K562 (cell line): ENCODE results near the gene PRMT3. TPM values are rescaled to one million over a fixed set of nuclear protein-coding genes. Genes with fewer than 3 reads are reported as not detected.

Experiments used
- ATAC-seq: fragments of 200-7000 bp; cut with Tn5 transposase; 3 replicates; pipeline ENCODE4 v1.9.1; 2020; ENCODE audit warnings: moderate library complexity
- BruUV-seq: library from RNA; stranded (reverse); fragments of 400-500 nt; replicated peaks from 2 replicates; lab custom pipeline; 2021; lab: Mats Ljungman, UMichigan
- CTCF ChIA-PET: fragments of 300-600 bp; formaldehyde crosslinking; extraction: SDS; loops from one replicate; lab custom pipeline; 2021; ENCODE audit warnings: low intra/inter-chr PET ratio; lab: Yijun Ruan, JAX
- POLR2A ChIA-PET: fragments of 300-600, 350-650 bp; sonication (Branson Sonifier 250); formaldehyde crosslinking; extraction: SDS; loops from one replicate; lab custom pipeline; 2021; ENCODE audit warnings: antibody characterized with exemption, inconsistent platforms; lab: Yijun Ruan, JAX
- DNase-seq, 4 experiments: peaks; one replicate each; pipeline versions ENCODE4 v3.0.0 to v3.0.0-alpha.2; 2011 to 2018; ENCODE audit warnings: low spot score in 3 of 4, mixed read lengths in 3 of 4; ENCODE audit errors: extremely low read depth in 1 of 4
- FAIRE-seq: peaks from 2 replicates; lab custom pipeline; 2011; peaks lifted over from hg19 to GRCh38; lab: Jason Lieb, UNC
- H2AFZ ChIP-seq: 2 replicates; pipeline ENCODE4 v1.6.0; 2011; ENCODE audit warnings: low read depth, low read length, control low read depth, inconsistent platforms
- H3K27ac ChIP-seq: fragments of 200-600 bp; 3 replicates; pipeline ENCODE4 v1.8.0; 2011; ENCODE audit warnings: low read depth, mild to moderate bottlenecking, control low read depth, inconsistent platforms, low read length, moderate library complexity, mixed read lengths; ENCODE audit errors: extremely low read depth
- H3K27me3 ChIP-seq, 2 experiments: fragments of 300-600 bp in 1 of 2; 2 replicates in 1 of 2; 3 replicates in 1 of 2; pipeline versions ENCODE4 v1.6.0 to v1.8.0; 2011; ENCODE audit warnings: inconsistent platforms in 2 of 2, low read length in 2 of 2, mild to moderate bottlenecking in 1 of 2, mixed read lengths in 1 of 2, moderate library complexity in 1 of 2; ENCODE audit not compliant: control insufficient read depth in 2 of 2, insufficient read depth in 2 of 2
- H3K36me3 ChIP-seq: fragments of 300-600 bp; 3 replicates; pipeline ENCODE4 v1.8.0; 2011; ENCODE audit warnings: mild to moderate bottlenecking, low read length, inconsistent platforms; ENCODE audit not compliant: control insufficient read depth, insufficient read depth
- H3K4me1 ChIP-seq, 2 experiments: fragments of 200-600 bp in 1 of 2; replicated peaks in 1 of 2; 2 replicates in 1 of 2; 3 replicates in 1 of 2; pipeline versions ENCODE4 v1.5.1 to v1.8.0; 2011; ENCODE audit warnings: inconsistent platforms in 2 of 2, low read length in 2 of 2, mild to moderate bottlenecking in 1 of 2, mixed read lengths in 1 of 2, moderate library complexity in 1 of 2; ENCODE audit not compliant: control insufficient read depth in 2 of 2, insufficient read depth in 2 of 2
- H3K4me2 ChIP-seq: 2 replicates; pipeline ENCODE4 v1.6.1; 2011; ENCODE audit warnings: low read length, control low read depth, inconsistent platforms, mixed read lengths; ENCODE audit not compliant: insufficient read depth
- H3K4me3 ChIP-seq: fragments of 200-600 bp; sonication (generic), shearing (Covaris generic); 2 replicates; pipeline ENCODE4 v1.5.1; 2016; ENCODE audit warnings: control low read depth, inconsistent platforms
- H3K79me2 ChIP-seq: fragments of 200-600 bp; 3 replicates; pipeline ENCODE4 v1.8.0; 2011; ENCODE audit warnings: low read length, inconsistent platforms; ENCODE audit not compliant: control insufficient read depth, insufficient read depth
- H3K9ac ChIP-seq, 2 experiments: 2 replicates each; pipeline versions ENCODE4 v1.6.0 to v1.6.1; 2011; ENCODE audit warnings: low read depth in 2 of 2, low read length in 2 of 2, control low read depth in 1 of 2, inconsistent platforms in 1 of 2, mild to moderate bottlenecking in 1 of 2, mixed read lengths in 1 of 2; ENCODE audit not compliant: insufficient read depth in 1 of 2
- H3K9me1 ChIP-seq: one replicate; pipeline ENCODE4 v1.6.0; 2011; ENCODE audit warnings: inconsistent platforms, mild to moderate bottlenecking, low read length, moderate library complexity; ENCODE audit not compliant: control insufficient read depth, insufficient read depth
- H3K9me3 ChIP-seq: replicated peaks from 2 replicates; pipeline ENCODE4 v1.5.1; 2011; ENCODE audit warnings: low read depth, low read length, inconsistent platforms; ENCODE audit not compliant: control insufficient read depth, insufficient read depth
- H4K20me1 ChIP-seq: replicated peaks from 2 replicates; pipeline ENCODE4 v1.6.1; 2011; ENCODE audit warnings: low read length, inconsistent platforms, mixed read lengths; ENCODE audit not compliant: control insufficient read depth, insufficient read depth
- CHD4 ChIP-seq: fragments of 200-600 bp; sonication (generic); IDR thresholded peaks from 3 replicates; pipeline ENCODE4 v1.6.1; 2012; ENCODE audit warnings: low read depth, mild to moderate bottlenecking, mixed read lengths, low read length, inconsistent platforms; ENCODE audit not compliant: insufficient read depth, insufficient replicate concordance, poor library complexity, severe bottlenecking
- CREB5 ChIP-seq: fragments of 250-450 bp; sonication (Bioruptor Pico); IDR thresholded peaks from 2 replicates; pipeline ENCODE4 v1.5.0; 2020; ENCODE audit warnings: mild to moderate bottlenecking
- E2F1 ChIP-seq: sonication (generic); formaldehyde crosslinking; IDR thresholded peaks from 2 replicates; pipeline ENCODE4 v1.8.1; 2023; ENCODE audit warnings: mild to moderate bottlenecking, missing genetic modification reagents, moderate library complexity
- MEIS2 ChIP-seq: fragments of 450-650 bp; IDR thresholded peaks from 2 replicates; pipeline ENCODE4 v1.6.1; 2014; ENCODE audit warnings: mild to moderate bottlenecking; ENCODE audit not compliant: partially characterized antibody
- MXI1 ChIP-seq: IDR thresholded peaks from 2 replicates; pipeline ENCODE4 v1.6.1; 2011; ENCODE audit warnings: low read depth, mild to moderate bottlenecking, improper control_type of control experiment, low read length
- PCBP1 ChIP-seq: fragments of 200-400 bp; formaldehyde crosslinking; IDR thresholded peaks from 2 replicates; pipeline ENCODE4 v1.6.1; 2018; ENCODE audit warnings: mild to moderate bottlenecking, low read depth, low read length; ENCODE audit not compliant: poor library complexity, severe bottlenecking
- POLR3G ChIP-seq: IDR thresholded peaks from 2 replicates; pipeline ENCODE4 v1.6.1; 2011; ENCODE audit not compliant: insufficient read length, insufficient replicate concordance; ENCODE audit errors: extremely low read depth
- PPARD ChIP-seq: fragments of 250-450 bp; sonication (Bioruptor Pico); IDR thresholded peaks from 2 replicates; pipeline ENCODE4 v1.8.0; 2022; ENCODE audit warnings: inconsistent platforms, mild to moderate bottlenecking, moderate library complexity
- SRSF1 ChIP-seq: fragments of 200-400 bp; formaldehyde crosslinking; IDR thresholded peaks from 2 replicates; pipeline ENCODE4 v1.6.1; 2017; ENCODE audit warnings: mild to moderate bottlenecking, low read depth, low read length, moderate library complexity
- TGIF2 ChIP-seq: sonication (generic); formaldehyde crosslinking; IDR thresholded peaks from 2 replicates; pipeline ENCODE4 v1.8.1; 2022; ENCODE audit warnings: mild to moderate bottlenecking, missing genetic modification reagents, moderate library complexity
- ZBTB1 ChIP-seq: sonication (generic); formaldehyde crosslinking; IDR thresholded peaks from 2 replicates; pipeline ENCODE4 v1.8.1; 2023; ENCODE audit warnings: missing genetic modification reagents, low read depth, mild to moderate bottlenecking, borderline replicate concordance
- ZBTB8A ChIP-seq: fragments of 450-650 bp; IDR thresholded peaks from 2 replicates; pipeline ENCODE4 v1.6.1; 2018; ENCODE audit warnings: mild to moderate bottlenecking, moderate library complexity; ENCODE audit not compliant: partially characterized antibody
- ZNF561 ChIP-seq: fragments of 450-650 bp; formaldehyde crosslinking; conservative IDR thresholded peaks from 2 replicates; pipeline ENCODE4 v1.4.0; 2020; ENCODE audit warnings: mild to moderate bottlenecking, moderate library complexity
- ZNF766 ChIP-seq: fragments of 200-800 bp; sonication (Bioruptor generic); conservative IDR thresholded peaks from 2 replicates; pipeline ENCODE4 v1.6.1; 2016; ENCODE audit warnings: missing genetic modification characterization, missing compliant biosample characterization
- WGBS: fragments of 100-300 bp; shearing (Covaris generic); methylation state at CpG from one replicate; pipeline ENCODE4 v1.1.6; 2016; ENCODE audit warnings: low coverage, mixed read lengths; ENCODE audit not compliant: insufficient coverage; ENCODE audit errors: missing lambda C conversion rate; 5-methylcytosine and 5-hydroxymethylcytosine counted together
- in situ Hi-C: fragments of 300-500 bp; cut with MboI; formaldehyde crosslinking; loops from 4 replicates; pipeline ENCODE4 v1.15.0; 2018; ENCODE audit warnings: inconsistent platforms, mixed read lengths
- intact Hi-C: fragments of 100-400 bp; cut with micrococcal nuclease; formaldehyde crosslinking; loops from 2 replicates; pipeline ENCODE4 v1.14.2; 2022
- polyA plus RNA-seq, 8 experiments: library from polyadenylated mRNA; depleted of rRNA in 4 of 8; stranded (reverse) in 5 of 8; unstranded in 3 of 8; fragments of >200 nt; fragmentation: Nextera tagmentation in 2 of 8; fragmentation: Illumina TruSeq in 1 of 8; extraction: Ambion mirVana in 2 of 8; extraction: Trizol in 1 of 8; gene quantifications; 2 replicates each; pipeline versions ENCODE4 v1.2.1 to v1.2.3, GENCODE V29; 2011 to 2014; ENCODE audit warnings: inconsistent platforms in 1 of 8, missing spikeins in 1 of 8
- total RNA-seq, 7 experiments: library from RNA; depleted of rRNA in 6 of 7; stranded (reverse); fragments of >200 nt in 6 of 7; fragmentation: Illumina TruSeq in 2 of 7; extraction: Trizol in 2 of 7; gene quantifications; 2 replicates each; pipeline versions ENCODE4 v1.2.1 to v1.2.3, GENCODE V29; 2011 to 2021; ENCODE audit warnings: low replicate concordance in 1 of 7
- TF ChIP-seq, protein P1 (sequence below), 2 experiments: fragments of 450-650 bp; IDR thresholded peaks; 2 replicates each; pipeline ENCODE4 v1.6.1; 2016

Gene PRMT3
- total and polyA plus RNA-seq, 9 of the 15 experiments (the other 6 are each of a cell fraction or from before 2014, with no cell fraction given) = 24.0 to 62.1 (median 44.7) TPM

DNA sequence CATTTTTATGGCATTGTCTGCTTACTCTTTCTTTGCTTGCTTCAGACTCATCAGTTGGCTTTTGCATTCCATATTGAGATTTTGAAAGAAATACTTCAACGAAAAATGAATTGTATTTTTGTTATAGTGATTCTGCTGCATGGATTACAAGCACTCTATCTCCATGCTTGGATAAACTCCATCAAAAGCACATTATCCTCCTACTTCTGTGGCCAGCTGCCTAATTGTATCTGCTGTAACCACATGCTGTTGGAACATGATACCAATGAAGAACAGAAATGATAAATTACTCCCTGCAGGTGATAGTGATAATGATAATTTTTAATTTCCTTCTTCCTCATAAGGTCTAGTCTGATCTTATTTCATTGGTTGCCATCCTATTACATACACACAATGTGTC lies 100.8 kb downstream of the PRMT3 start (continued):
- TF ChIP-seq MXI1 (no peak), MEIS2 (peak; percentile 85)

GRCh38 chr11:20489948-20490347 lies 102.4 kb downstream of the PRMT3 start:
- Histone ChIP-seq H3K9ac (no peak overlapping the region), H3K9me1 (no peaks in the 10 kb centered on the region), H4K20me1 (no peaks in the 10 kb centered on the region), H3K36me3 (peaks cover 20% of the 10 kb centered on the region; the same call in 2 of the 3 replicates), H2AFZ (no peak overlapping the region), H3K4me3 (no peak overlapping the region), H3K9me3 (no peaks in the 10 kb centered on the region), H3K79me2 (peaks cover 11% of the 10 kb centered on the region; the same call in 2 of the 3 replicates), H3K27me3 (no peaks in the 10 kb centered on the region), H3K4me1 (peaks cover 5 to 16% of the 10 kb centered on the region in 2 experiments; a peak in 3 of 5 replicates), H3K4me2 (no peak overlapping the region), H3K27ac (no peak overlapping the region)
- FAIRE-seq (no peak), ATAC-seq (no peak), DNase-seq (no peak)
- ChIA-PET CTCF (no interaction called here), POLR2A (interaction anchor here (0.7 kb wide), 1 partner anchor 21 kb away, joined by 5 read pairs; no protein-coding TSS in a partner anchor)
- WGBS = 36% methylated on average over 1 of the region's 1 CpG
- intact Hi-C loops = no loop called here
- in situ Hi-C loops = no loop called here
- no TSS peak for BruUV-seq
- TF ChIP-seq PPARD (CRISPR knock-in tag) (no peak), PCBP1 (no peak), POLR3G (no peak), CREB5 (CRISPR knock-in tag) (no peak), ZNF766 (CRISPR knock-in tag) (no peak), TGIF2 (CRISPR knock-in tag) (no peak), ZNF561 (CRISPR knock-in tag) (no peak), CHD4 (no peak), ZBTB1 (no peak), SRSF1 (no peak), ZBTB8A (no peak), E2F1 (no peak)
- TF ChIP-seq, protein P1, sequence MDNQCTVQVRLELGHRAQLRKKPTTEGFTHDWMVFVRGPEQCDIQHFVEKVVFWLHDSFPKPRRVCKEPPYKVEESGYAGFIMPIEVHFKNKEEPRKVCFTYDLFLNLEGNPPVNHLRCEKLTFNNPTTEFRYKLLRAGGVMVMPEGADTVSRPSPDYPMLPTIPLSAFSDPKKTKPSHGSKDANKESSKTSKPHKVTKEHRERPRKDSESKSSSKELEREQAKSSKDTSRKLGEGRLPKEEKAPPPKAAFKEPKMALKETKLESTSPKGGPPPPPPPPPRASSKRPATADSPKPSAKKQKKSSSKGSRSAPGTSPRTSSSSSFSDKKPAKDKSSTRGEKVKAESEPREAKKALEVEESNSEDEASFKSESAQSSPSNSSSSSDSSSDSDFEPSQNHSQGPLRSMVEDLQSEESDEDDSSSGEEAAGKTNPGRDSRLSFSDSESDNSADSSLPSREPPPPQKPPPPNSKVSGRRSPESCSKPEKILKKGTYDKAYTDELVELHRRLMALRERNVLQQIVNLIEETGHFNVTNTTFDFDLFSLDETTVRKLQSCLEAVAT (IDR thresholded peaks at IDR 0.05) = no peak
